ENCODE results near the gene PTPN21. TPM values are rescaled to one million over a fixed set of nuclear protein-coding genes. Genes with fewer than 3 reads are reported as not detected.

Gene PTPN21
- total and polyA plus RNA-seq, 5 donors from 2014 or later = not detected

DNA sequence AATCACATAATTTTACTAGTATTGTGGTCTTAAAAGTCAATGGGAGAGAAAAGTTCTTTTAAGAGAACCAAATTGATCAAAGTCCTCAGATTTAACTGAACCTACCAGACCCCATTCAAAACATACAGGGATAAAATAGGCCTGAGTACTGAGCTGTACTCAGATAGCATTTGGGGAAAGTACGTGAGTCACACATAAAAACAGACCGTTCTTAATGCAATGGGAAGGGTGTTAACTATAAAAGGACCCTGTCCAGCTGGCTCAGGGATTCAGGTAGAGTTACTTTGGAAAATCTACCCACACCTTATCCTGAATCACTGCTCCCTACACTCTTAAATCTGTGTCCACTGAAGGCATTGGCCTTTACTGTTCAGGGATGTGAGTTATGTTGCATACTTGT is 78.0 kb downstream of the PTPN21 start:
- H3K27ac ChIP-seq (ENCODE audit: insufficient read depth, low read length, poor library complexity, severe bottlenecking) = no peak overlapping the region
- H3K27me3 Mint-ChIP-seq = no peaks in the 10 kb centered on the region
- H3K36me3 Mint-ChIP-seq = no peaks in the 10 kb centered on the region
- ATAC-seq (ENCODE audit: low read depth in 2 of 2) (no peak), DNase-seq (no peak)
- no peaks in the 10 kb centered on the region for H3K4me1 Mint-ChIP-seq
- H3K36me3 ChIP-seq (ENCODE audit: control insufficient read depth, insufficient read depth, low read length) = no peaks in the 10 kb centered on the region
- no peaks in the 10 kb centered on the region for H3K9me3 Mint-ChIP-seq
- H3K27ac Mint-ChIP-seq = no peak overlapping the region
- no peaks in the 10 kb centered on the region for H3K9me3 ChIP-seq (ENCODE audit: control insufficient read depth in 2 of 2, low read length in 2 of 2)
- no peak overlapping the region for H3K4me3 Mint-ChIP-seq
- no peaks in the 10 kb centered on the region for H3K27me3 ChIP-seq (ENCODE audit: control insufficient read depth, insufficient read depth, low read length)
- no peaks in the 10 kb centered on the region for H3K4me1 ChIP-seq (ENCODE audit: control insufficient read depth, insufficient read depth, low read length, poor library complexity, severe bottlenecking)
- H3K4me3 ChIP-seq (ENCODE audit: low read depth, low read length) = no peak overlapping the region

DNA sequence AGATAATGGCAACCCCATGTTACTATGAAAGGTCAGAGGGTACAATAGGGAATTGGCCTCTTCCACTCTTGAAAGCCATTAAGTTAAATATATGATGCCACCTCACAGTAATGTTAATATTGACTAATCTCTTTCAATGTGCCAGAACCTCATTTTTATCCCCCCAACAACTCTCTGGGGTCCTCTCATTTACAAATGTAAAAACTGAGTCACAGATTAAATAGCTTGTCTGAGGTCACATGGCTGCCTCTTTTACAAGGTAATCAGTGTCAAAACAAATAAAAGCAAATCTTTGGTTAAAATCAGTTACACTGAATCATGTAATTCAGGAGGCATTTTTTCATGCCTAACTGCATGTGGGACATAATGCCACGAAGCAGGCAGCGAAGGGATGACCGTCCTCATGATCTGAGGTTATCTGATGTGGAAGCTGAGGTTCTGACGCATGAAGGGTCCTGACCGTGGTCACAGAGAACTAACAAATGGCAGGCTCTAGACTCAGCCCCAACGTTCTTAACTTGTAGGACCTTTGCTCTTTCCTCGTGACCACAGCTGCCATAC is 78.5 kb downstream of the PTPN21 start:
- H3K9me3 Mint-ChIP-seq = no peaks in the 10 kb centered on the region
- no peaks in the 10 kb centered on the region for H3K4me1 ChIP-seq (ENCODE audit: control insufficient read depth, insufficient read depth, low read length, poor library complexity, severe bottlenecking)
- H3K27ac ChIP-seq (ENCODE audit: insufficient read depth, low read length, poor library complexity, severe bottlenecking) = no peak overlapping the region
- no peak for ATAC-seq (ENCODE audit: low read depth in 2 of 2)
- H3K4me1 Mint-ChIP-seq = no peaks in the 10 kb centered on the region
- no peaks in the 10 kb centered on the region for H3K27me3 Mint-ChIP-seq
- no peaks in the 10 kb centered on the region for H3K36me3 ChIP-seq (ENCODE audit: control insufficient read depth, insufficient read depth, low read length)
- no peak overlapping the region for H3K4me3 ChIP-seq (ENCODE audit: low read depth, low read length)
- DNase-seq = no peak
- H3K9me3 ChIP-seq (ENCODE audit: control insufficient read depth in 2 of 2, low read length in 2 of 2) = no peaks in the 10 kb centered on the region
- H3K27ac Mint-ChIP-seq = no peak overlapping the region
- no peaks in the 10 kb centered on the region for H3K27me3 ChIP-seq (ENCODE audit: control insufficient read depth, insufficient read depth, low read length)
- H3K4me3 Mint-ChIP-seq = no peak overlapping the region
- H3K36me3 Mint-ChIP-seq = no peaks in the 10 kb centered on the region

DNA sequence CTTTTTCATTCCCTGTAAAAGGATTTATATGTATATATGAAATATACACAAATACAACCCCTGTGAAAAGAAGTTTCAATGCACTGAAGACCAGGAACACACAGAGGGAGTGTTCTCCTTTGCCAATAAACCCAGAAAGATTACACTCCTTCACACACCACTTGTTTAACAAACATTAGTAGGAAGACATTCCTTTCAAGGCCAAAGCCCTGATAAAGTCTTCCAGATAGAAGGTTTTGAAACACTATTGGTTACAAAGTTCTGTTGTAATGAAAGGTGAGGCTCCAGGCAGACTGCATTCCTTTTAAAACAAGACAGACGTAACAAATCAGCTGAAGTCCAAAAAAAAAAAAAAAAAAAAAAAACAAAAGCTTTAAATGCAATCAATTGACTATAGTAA is 81.0 kb downstream of the PTPN21 start:
- Mint-ChIP-seq H3K4me3 (no peak overlapping the region), H3K4me1 (no peaks in the 10 kb centered on the region), H3K27ac (no peak overlapping the region), H3K9me3 (peaks cover 0 to 1% (median 0%) of the 10 kb centered on the region in 7 donors), H3K36me3 (no peaks in the 10 kb centered on the region), H3K27me3 (no peaks in the 10 kb centered on the region)
- Histone ChIP-seq H3K9me3 (ENCODE audit: control insufficient read depth in 2 of 2, low read length in 2 of 2) (no peaks in the 10 kb centered on the region), H3K36me3 (ENCODE audit: control insufficient read depth, insufficient read depth, low read length) (no peaks in the 10 kb centered on the region), H3K4me3 (ENCODE audit: low read depth, low read length) (no peak overlapping the region), H3K27ac (ENCODE audit: insufficient read depth, low read length, poor library complexity, severe bottlenecking) (no peak overlapping the region), H3K27me3 (ENCODE audit: control insufficient read depth, insufficient read depth, low read length) (no peaks in the 10 kb centered on the region), H3K4me1 (ENCODE audit: control insufficient read depth, insufficient read depth, low read length, poor library complexity, severe bottlenecking) (no peaks in the 10 kb centered on the region)
- DNase-seq (no peak), ATAC-seq (ENCODE audit: low read depth in 2 of 2) (no peak)

- H3K9me3 Mint-ChIP-seq = peaks cover 0 to 2% (median 0%) of the 10 kb centered on the region in 7 donors
- no peak for ATAC-seq (ENCODE audit: low read depth in 2 of 2)
Measured at GRCh38 chr14:88470542-88471440, 84.0 kb downstream of the PTPN21 start.

DNA sequence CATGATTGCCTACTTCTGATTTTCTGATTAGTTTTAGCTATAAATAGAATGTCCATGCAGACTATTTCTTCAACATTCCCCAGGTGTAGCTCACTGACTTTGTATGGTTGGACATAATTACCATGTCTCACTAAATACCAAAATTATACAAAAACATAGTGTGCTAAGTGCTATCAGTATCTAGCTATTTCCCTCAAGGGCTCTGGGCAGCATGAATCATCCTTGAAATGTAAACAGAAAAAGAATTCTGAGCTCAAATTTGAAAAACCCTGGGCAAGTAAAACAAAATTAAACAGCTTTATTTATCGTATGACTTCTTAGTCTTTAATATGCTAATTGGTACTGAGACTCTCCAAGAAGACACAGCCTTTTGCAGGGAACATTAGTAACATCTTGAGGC is 86.4 kb downstream of the PTPN21 start:
- H3K27me3 ChIP-seq (ENCODE audit: control insufficient read depth, insufficient read depth, low read length) = no peaks in the 10 kb centered on the region
- no peaks in the 10 kb centered on the region for H3K9me3 ChIP-seq (ENCODE audit: control insufficient read depth in 2 of 2, low read length in 2 of 2)
- Mint-ChIP-seq H3K27me3 (peaks cover 4% of the 10 kb centered on the region), H3K4me1 (no peaks in the 10 kb centered on the region), H3K9me3 (peaks cover 0 to 2% (median 0%) of the 10 kb centered on the region in 7 donors), H3K4me3 (no peak overlapping the region), H3K36me3 (peaks cover 3% of the 10 kb centered on the region), H3K27ac (no peak overlapping the region)
- H3K27ac ChIP-seq (ENCODE audit: insufficient read depth, low read length, poor library complexity, severe bottlenecking) = no peak overlapping the region
- no peak overlapping the region for H3K4me3 ChIP-seq (ENCODE audit: low read depth, low read length)
- no peak for DNase-seq
- no peaks in the 10 kb centered on the region for H3K4me1 ChIP-seq (ENCODE audit: control insufficient read depth, insufficient read depth, low read length, poor library complexity, severe bottlenecking)
- no peak for ATAC-seq (ENCODE audit: low read depth in 2 of 2)
- H3K36me3 ChIP-seq (ENCODE audit: control insufficient read depth, insufficient read depth, low read length) = no peaks in the 10 kb centered on the region

More at GRCh38 chr14:88470542-88471440, 84.0 kb downstream of the PTPN21 start:
- Histone ChIP-seq H3K4me1 (ENCODE audit: control insufficient read depth, insufficient read depth, low read length, poor library complexity, severe bottlenecking) (no peaks in the 10 kb centered on the region), H3K27ac (ENCODE audit: insufficient read depth, low read length, poor library complexity, severe bottlenecking) (no peak overlapping the region), H3K27me3 (ENCODE audit: control insufficient read depth, insufficient read depth, low read length) (no peaks in the 10 kb centered on the region), H3K4me3 (ENCODE audit: low read depth, low read length) (no peak overlapping the region), H3K36me3 (ENCODE audit: control insufficient read depth, insufficient read depth, low read length) (no peaks in the 10 kb centered on the region), H3K9me3 (ENCODE audit: control insufficient read depth in 2 of 2, low read length in 2 of 2) (no peaks in the 10 kb centered on the region)
- no peak overlapping the region for H3K4me3 Mint-ChIP-seq
- peaks cover 4% of the 10 kb centered on the region for H3K27me3 Mint-ChIP-seq
- H3K4me1 Mint-ChIP-seq = no peaks in the 10 kb centered on the region
- no peak overlapping the region for H3K27ac Mint-ChIP-seq
- no peak for DNase-seq
- H3K36me3 Mint-ChIP-seq = no peaks in the 10 kb centered on the region

- Mint-ChIP-seq H3K4me3 (no peak overlapping the region), H3K27me3 (peaks cover 4% of the 10 kb centered on the region), H3K36me3 (peaks cover 20% of the 10 kb centered on the region), H3K9me3 (peaks cover 0 to 4% (median 0%) of the 10 kb centered on the region in 7 donors), H3K27ac (peak overlapping the region in 1 of 3 donors; percentile 60), H3K4me1 (no peaks in the 10 kb centered on the region)
- Histone ChIP-seq H3K4me3 (ENCODE audit: low read depth, low read length) (no peak overlapping the region), H3K4me1 (ENCODE audit: control insufficient read depth, insufficient read depth, low read length, poor library complexity, severe bottlenecking) (no peaks in the 10 kb centered on the region), H3K27ac (ENCODE audit: insufficient read depth, low read length, poor library complexity, severe bottlenecking) (no peak overlapping the region), H3K36me3 (ENCODE audit: control insufficient read depth, insufficient read depth, low read length) (no peaks in the 10 kb centered on the region), H3K9me3 (ENCODE audit: control insufficient read depth in 2 of 2, low read length in 2 of 2) (no peaks in the 10 kb centered on the region), H3K27me3 (ENCODE audit: control insufficient read depth, insufficient read depth, low read length) (no peaks in the 10 kb centered on the region)
- peak in 2 of 3 donors; percentile 14 to 42 for DNase-seq
- no peak for ATAC-seq (ENCODE audit: low read depth in 2 of 2)
Measured at GRCh38 chr14:88463318-88463717, 91.5 kb downstream of the PTPN21 start.

DNA sequence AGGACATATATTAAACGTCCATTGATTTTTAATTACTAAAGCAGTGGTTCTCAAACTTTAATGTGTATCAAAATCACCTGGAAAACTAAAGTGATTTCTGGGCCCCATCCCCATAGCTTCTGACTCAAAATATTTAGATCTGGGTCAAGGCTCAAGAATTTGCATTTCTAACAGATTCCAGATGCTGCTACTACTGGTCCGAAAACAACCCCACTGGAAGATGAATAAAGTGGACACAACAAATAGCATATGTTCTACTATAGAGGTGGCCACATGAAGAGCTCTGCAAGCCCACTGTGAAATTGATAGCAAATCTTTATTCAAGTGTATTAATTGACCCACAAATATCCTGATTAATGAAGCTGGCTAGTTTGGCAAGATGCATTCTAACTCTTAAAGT is 99.9 kb downstream of the PTPN21 start:
- no peaks in the 10 kb centered on the region for H3K36me3 ChIP-seq (ENCODE audit: control insufficient read depth, insufficient read depth, low read length)
- peaks cover 0 to 10% (median 5%) of the 10 kb centered on the region in 7 donors for H3K9me3 Mint-ChIP-seq
- no peak overlapping the region for H3K27ac ChIP-seq (ENCODE audit: insufficient read depth, low read length, poor library complexity, severe bottlenecking)
- H3K4me3 Mint-ChIP-seq = no peak overlapping the region
- H3K27ac Mint-ChIP-seq = no peak overlapping the region
- no peaks in the 10 kb centered on the region for H3K4me1 ChIP-seq (ENCODE audit: control insufficient read depth, insufficient read depth, low read length, poor library complexity, severe bottlenecking)
- H3K27me3 Mint-ChIP-seq = no peaks in the 10 kb centered on the region
- H3K4me3 ChIP-seq (ENCODE audit: low read depth, low read length) = no peak overlapping the region
- DNase-seq = no peak
- peaks cover 29% of the 10 kb centered on the region for H3K36me3 Mint-ChIP-seq
- no peaks in the 10 kb centered on the region for H3K27me3 ChIP-seq (ENCODE audit: control insufficient read depth, insufficient read depth, low read length)
- peaks cover 0 to 2% (median 0%) of the 10 kb centered on the region in 4 donors for H3K4me1 Mint-ChIP-seq
- ATAC-seq (ENCODE audit: low read depth in 2 of 2) = no peak
- no peaks in the 10 kb centered on the region for H3K9me3 ChIP-seq (ENCODE audit: control insufficient read depth in 2 of 2, low read length in 2 of 2)
